K562 (cell line): Measurements from ENCODE around the gene DYRK1A. TPM values are rescaled to one million over a fixed set of nuclear protein-coding genes. Genes with fewer than 3 reads are reported as not detected.
A peak's percentile ranks its signal among the peaks of the same experiment; 100 is the strongest.

Experiments used
- ATAC-seq: fragments of 200-7000 bp; cut with Tn5 transposase; 3 replicates; pipeline ENCODE4 v1.9.1; 2020; ENCODE audit warnings: moderate library complexity
- BruUV-seq: library from RNA; stranded (reverse); fragments of 400-500 nt; replicated peaks from 2 replicates; lab custom pipeline; 2021; lab: Mats Ljungman, UMichigan
- CTCF ChIA-PET: fragments of 300-600 bp; formaldehyde crosslinking; extraction: SDS; loops from one replicate; lab custom pipeline; 2021; ENCODE audit warnings: low intra/inter-chr PET ratio; lab: Yijun Ruan, JAX
- POLR2A ChIA-PET: fragments of 300-600, 350-650 bp; sonication (Branson Sonifier 250); formaldehyde crosslinking; extraction: SDS; loops from one replicate; lab custom pipeline; 2021; ENCODE audit warnings: antibody characterized with exemption, inconsistent platforms; lab: Yijun Ruan, JAX
- DNase-seq, 4 experiments: peaks; one replicate each; pipeline versions ENCODE4 v3.0.0 to v3.0.0-alpha.2; 2011 to 2018; ENCODE audit warnings: low spot score in 3 of 4, mixed read lengths in 3 of 4; ENCODE audit errors: extremely low read depth in 1 of 4
- FAIRE-seq: peaks from 2 replicates; lab custom pipeline; 2011; peaks lifted over from hg19 to GRCh38; lab: Jason Lieb, UNC
- H2AFZ ChIP-seq: 2 replicates; pipeline ENCODE4 v1.6.0; 2011; ENCODE audit warnings: low read depth, low read length, control low read depth, inconsistent platforms
- H3K27ac ChIP-seq: fragments of 200-600 bp; 3 replicates; pipeline ENCODE4 v1.8.0; 2011; ENCODE audit warnings: low read depth, mild to moderate bottlenecking, control low read depth, inconsistent platforms, low read length, moderate library complexity, mixed read lengths; ENCODE audit errors: extremely low read depth
- H3K27me3 ChIP-seq, 2 experiments: fragments of 300-600 bp in 1 of 2; 2 replicates in 1 of 2; 3 replicates in 1 of 2; pipeline versions ENCODE4 v1.6.0 to v1.8.0; 2011; ENCODE audit warnings: inconsistent platforms in 2 of 2, low read length in 2 of 2, mild to moderate bottlenecking in 1 of 2, mixed read lengths in 1 of 2, moderate library complexity in 1 of 2; ENCODE audit not compliant: control insufficient read depth in 2 of 2, insufficient read depth in 2 of 2
- H3K36me3 ChIP-seq: fragments of 300-600 bp; 3 replicates; pipeline ENCODE4 v1.8.0; 2011; ENCODE audit warnings: mild to moderate bottlenecking, low read length, inconsistent platforms; ENCODE audit not compliant: control insufficient read depth, insufficient read depth
- H3K4me1 ChIP-seq, 2 experiments: fragments of 200-600 bp in 1 of 2; replicated peaks in 1 of 2; 2 replicates in 1 of 2; 3 replicates in 1 of 2; pipeline versions ENCODE4 v1.5.1 to v1.8.0; 2011; ENCODE audit warnings: inconsistent platforms in 2 of 2, low read length in 2 of 2, mild to moderate bottlenecking in 1 of 2, mixed read lengths in 1 of 2, moderate library complexity in 1 of 2; ENCODE audit not compliant: control insufficient read depth in 2 of 2, insufficient read depth in 2 of 2
- H3K4me2 ChIP-seq: 2 replicates; pipeline ENCODE4 v1.6.1; 2011; ENCODE audit warnings: low read length, control low read depth, inconsistent platforms, mixed read lengths; ENCODE audit not compliant: insufficient read depth
- H3K4me3 ChIP-seq: fragments of 200-600 bp; sonication (generic), shearing (Covaris generic); 2 replicates; pipeline ENCODE4 v1.5.1; 2016; ENCODE audit warnings: control low read depth, inconsistent platforms
- H3K79me2 ChIP-seq: fragments of 200-600 bp; 3 replicates; pipeline ENCODE4 v1.8.0; 2011; ENCODE audit warnings: low read length, inconsistent platforms; ENCODE audit not compliant: control insufficient read depth, insufficient read depth
- H3K9ac ChIP-seq, 2 experiments: 2 replicates each; pipeline versions ENCODE4 v1.6.0 to v1.6.1; 2011; ENCODE audit warnings: low read depth in 2 of 2, low read length in 2 of 2, control low read depth in 1 of 2, inconsistent platforms in 1 of 2, mild to moderate bottlenecking in 1 of 2, mixed read lengths in 1 of 2; ENCODE audit not compliant: insufficient read depth in 1 of 2
- H3K9me1 ChIP-seq: one replicate; pipeline ENCODE4 v1.6.0; 2011; ENCODE audit warnings: inconsistent platforms, mild to moderate bottlenecking, low read length, moderate library complexity; ENCODE audit not compliant: control insufficient read depth, insufficient read depth
- H3K9me3 ChIP-seq: replicated peaks from 2 replicates; pipeline ENCODE4 v1.5.1; 2011; ENCODE audit warnings: low read depth, low read length, inconsistent platforms; ENCODE audit not compliant: control insufficient read depth, insufficient read depth
- H4K20me1 ChIP-seq: replicated peaks from 2 replicates; pipeline ENCODE4 v1.6.1; 2011; ENCODE audit warnings: low read length, inconsistent platforms, mixed read lengths; ENCODE audit not compliant: control insufficient read depth, insufficient read depth
- C11orf30 ChIP-seq: fragments of 450-650 bp; IDR thresholded peaks from 2 replicates; pipeline ENCODE4 v1.6.1; 2016; ENCODE audit warnings: low read depth, mild to moderate bottlenecking
- CHAMP1 ChIP-seq: fragments of 450-650 bp; IDR thresholded peaks from 2 replicates; pipeline ENCODE4 v1.6.1; 2016; ENCODE audit warnings: mild to moderate bottlenecking
- ESRRA ChIP-seq: fragments of 450-650 bp; IDR thresholded peaks from 2 replicates; pipeline ENCODE4 v1.6.1; 2014; ENCODE audit warnings: low read depth, mild to moderate bottlenecking, moderate library complexity, borderline replicate concordance
- KAT2B ChIP-seq: IDR thresholded peaks from one replicate; pipeline ENCODE4 v1.6.1; 2012; ENCODE audit warnings: low read depth, mild to moderate bottlenecking, control low read depth, inconsistent platforms, low read length, moderate library complexity
- KLF13 ChIP-seq: fragments of 450-650 bp; IDR thresholded peaks from 2 replicates; pipeline ENCODE4 v1.6.1; 2016; ENCODE audit warnings: missing genetic modification characterization, low read depth, mild to moderate bottlenecking, missing compliant biosample characterization, moderate library complexity, borderline replicate concordance
- MAFF ChIP-seq: IDR thresholded peaks from 2 replicates; pipeline ENCODE4 v1.6.1; 2012; ENCODE audit warnings: low read length, improper control_type of control experiment
- MAFG ChIP-seq: fragments of 450-650 bp; conservative IDR thresholded peaks from 2 replicates; pipeline ENCODE4 v1.6.1; 2016; ENCODE audit warnings: missing genetic modification characterization, missing compliant biosample characterization
- NFE2 ChIP-seq: IDR thresholded peaks from 2 replicates; pipeline ENCODE4 v1.6.1; 2014; ENCODE audit warnings: antibody characterized with exemption, low read depth
- SIN3A ChIP-seq, 2 experiments: fragments of 150-350 bp in 1 of 2; IDR thresholded peaks; 2 replicates each; pipeline ENCODE4 v1.6.1; 2011 to 2016; ENCODE audit warnings: borderline replicate concordance in 2 of 2, low read depth in 2 of 2, low read length in 2 of 2, mild to moderate bottlenecking in 2 of 2, moderate library complexity in 2 of 2; ENCODE audit not compliant: control insufficient read depth in 1 of 2
- TCF7 ChIP-seq: sonication (generic); IDR thresholded peaks from 2 replicates; pipeline ENCODE4 v1.6.1; 2016; ENCODE audit warnings: antibody characterized with exemption, borderline replicate concordance
- TEAD2 ChIP-seq: fragments of 450-650 bp; IDR thresholded peaks from 2 replicates; pipeline ENCODE4 v1.6.1; 2016; ENCODE audit warnings: missing genetic modification characterization, control low read depth, missing compliant biosample characterization
- ZEB2 ChIP-seq: fragments of 450-650 bp; IDR thresholded peaks from 2 replicates; pipeline ENCODE4 v1.6.1; 2016
- ZFP30 ChIP-seq: fragments of 250-450 bp; sonication (Bioruptor Pico); IDR thresholded peaks from 2 replicates; pipeline ENCODE4 v1.8.0; 2022; ENCODE audit warnings: moderate library complexity, mild to moderate bottlenecking, inconsistent platforms, borderline replicate concordance
- ZNF316 ChIP-seq: fragments of 450-650 bp; IDR thresholded peaks from 2 replicates; pipeline ENCODE4 v1.6.1; 2016
- WGBS: fragments of 100-300 bp; shearing (Covaris generic); methylation state at CpG from one replicate; pipeline ENCODE4 v1.1.6; 2016; ENCODE audit warnings: low coverage, mixed read lengths; ENCODE audit not compliant: insufficient coverage; ENCODE audit errors: missing lambda C conversion rate; 5-methylcytosine and 5-hydroxymethylcytosine counted together
- in situ Hi-C: fragments of 300-500 bp; cut with MboI; formaldehyde crosslinking; loops from 4 replicates; pipeline ENCODE4 v1.15.0; 2018; ENCODE audit warnings: inconsistent platforms, mixed read lengths
- intact Hi-C: fragments of 100-400 bp; cut with micrococcal nuclease; formaldehyde crosslinking; loops from 2 replicates; pipeline ENCODE4 v1.14.2; 2022
- polyA plus RNA-seq, 8 experiments: library from polyadenylated mRNA; depleted of rRNA in 4 of 8; stranded (reverse) in 5 of 8; unstranded in 3 of 8; fragments of >200 nt; fragmentation: Nextera tagmentation in 2 of 8; fragmentation: Illumina TruSeq in 1 of 8; extraction: Ambion mirVana in 2 of 8; extraction: Trizol in 1 of 8; gene quantifications; 2 replicates each; pipeline versions ENCODE4 v1.2.1 to v1.2.3, GENCODE V29; 2011 to 2014; ENCODE audit warnings: inconsistent platforms in 1 of 8, missing spikeins in 1 of 8
- total RNA-seq, 7 experiments: library from RNA; depleted of rRNA in 6 of 7; stranded (reverse); fragments of >200 nt in 6 of 7; fragmentation: Illumina TruSeq in 2 of 7; extraction: Trizol in 2 of 7; gene quantifications; 2 replicates each; pipeline versions ENCODE4 v1.2.1 to v1.2.3, GENCODE V29; 2011 to 2021; ENCODE audit warnings: low replicate concordance in 1 of 7

The DYRK1A gene
- total and polyA plus RNA-seq, 9 of the 15 experiments (the other 6 are each of a cell fraction or from before 2014, with no cell fraction given), result 3.7 to 64.8 (median 42.3) TPM

GRCh38 chr21:37513383-37513782, 146.8 kb downstream of the DYRK1A start:
- peaks cover 93% of the 10 kb centered on the region for H3K36me3 ChIP-seq
- CTCF ChIA-PET, result no interaction called here

GRCh38 chr21:37514038-37514667, 147.6 kb downstream of the DYRK1A start:
- intact Hi-C loops (no loop called here), in situ Hi-C loops (no loop called here)
- DNase-seq (no peak), ATAC-seq (no peak), FAIRE-seq (no peak)
- Histone ChIP-seq H3K27ac (no peak overlapping the region), H3K9me3 (no peaks in the 10 kb centered on the region), H2AFZ (no peak overlapping the region), H3K9ac (no peak overlapping the region), H3K4me2 (no peak overlapping the region), H3K27me3 (no peaks in the 10 kb centered on the region), H3K4me1 (peaks cover 4 to 13% of the 10 kb centered on the region in 2 experiments; a peak in 3 of 5 replicates), H3K36me3 (peaks cover 85% of the 10 kb centered on the region), H3K9me1 (no peaks in the 10 kb centered on the region), H3K4me3 (no peak overlapping the region), H4K20me1 (no peaks in the 10 kb centered on the region), H3K79me2 (peaks cover 20% of the 10 kb centered on the region; the same call in 2 of the 3 replicates)
- ChIA-PET POLR2A (interaction anchor here (0.8 to 0.9 kb wide), 2 partner anchors 9 to 101 kb away, joined by 3 to 4 read pairs; no protein-coding TSS in a partner anchor), CTCF (no interaction called here)
- WGBS, result 54% methylated on average over 8 of the region's 8 CpGs
- BruUV-seq, result no TSS peak
- TF ChIP-seq ZNF316 (peak; percentile 98), MAFF (peak; percentile 95), NFE2 (peak; percentile 85), TEAD2 (tag) (0 out of 2 replicates have a peak, but pooled peaks have one; percentile 13), SIN3A (IDR thresholded peaks at IDR 0.05; ENCODE audit: borderline replicate concordance in 2 of 2, control insufficient read depth in 1 of 2, low read depth in 2 of 2, low read length in 2 of 2) (no peak), KAT2B (no peak), ZEB2 (peak; percentile 52; the same call in 1 of the 2 replicates), MAFG (tag) (peak; percentile 94), CHAMP1 (0 out of 2 replicates have a peak, but pooled peaks have one; percentile 17)

More at GRCh38 chr21:37513383-37513782, 146.8 kb downstream of the DYRK1A start:
- intact Hi-C loops (no loop called here), in situ Hi-C loops (no loop called here)
- Histone ChIP-seq H3K9ac (no peak overlapping the region), H3K4me3 (no peak overlapping the region), H4K20me1 (no peaks in the 10 kb centered on the region), H3K27ac (no peak overlapping the region), H3K4me1 (peaks cover 4 to 17% of the 10 kb centered on the region in 2 experiments; a peak in 3 of 5 replicates), H3K79me2 (peaks cover 20% of the 10 kb centered on the region; the same call in 2 of the 3 replicates), H3K9me1 (no peaks in the 10 kb centered on the region), H3K4me2 (no peak overlapping the region), H2AFZ (no peak overlapping the region), H3K27me3 (no peaks in the 10 kb centered on the region), H3K9me3 (no peaks in the 10 kb centered on the region)
- no TSS peak for BruUV-seq
- TF ChIP-seq ESRRA, result peak; percentile 43; the same call in 1 of the 2 replicates
- no peak for TF ChIP-seq TCF7
- TF ChIP-seq KLF13 (tag), result no peak
- no peak for TF ChIP-seq ZFP30
- TF ChIP-seq C11orf30, result no peak
- no peak for DNase-seq
- WGBS, result 97% methylated on average over 3 of the region's 3 CpGs
- FAIRE-seq, result no peak
- ATAC-seq, result no peak
- POLR2A ChIA-PET, result interaction anchor here (0.8 to 2.6 kb wide), 3 partner anchors 7 to 100 kb away, joined by 3 to 10 read pairs (median 4); no protein-coding TSS in a partner anchor
